ENCODE data around the gene HIC1. TPM values are rescaled to one million over a fixed set of nuclear protein-coding genes. Genes with fewer than 3 reads are reported as not detected.

The HIC1 gene
- total and polyA plus RNA-seq, 9 of the 15 experiments (the other 6 are each of a cell fraction or from before 2014, with no cell fraction given), result 0.01 to 2.5 (median 0.18) TPM

DNA sequence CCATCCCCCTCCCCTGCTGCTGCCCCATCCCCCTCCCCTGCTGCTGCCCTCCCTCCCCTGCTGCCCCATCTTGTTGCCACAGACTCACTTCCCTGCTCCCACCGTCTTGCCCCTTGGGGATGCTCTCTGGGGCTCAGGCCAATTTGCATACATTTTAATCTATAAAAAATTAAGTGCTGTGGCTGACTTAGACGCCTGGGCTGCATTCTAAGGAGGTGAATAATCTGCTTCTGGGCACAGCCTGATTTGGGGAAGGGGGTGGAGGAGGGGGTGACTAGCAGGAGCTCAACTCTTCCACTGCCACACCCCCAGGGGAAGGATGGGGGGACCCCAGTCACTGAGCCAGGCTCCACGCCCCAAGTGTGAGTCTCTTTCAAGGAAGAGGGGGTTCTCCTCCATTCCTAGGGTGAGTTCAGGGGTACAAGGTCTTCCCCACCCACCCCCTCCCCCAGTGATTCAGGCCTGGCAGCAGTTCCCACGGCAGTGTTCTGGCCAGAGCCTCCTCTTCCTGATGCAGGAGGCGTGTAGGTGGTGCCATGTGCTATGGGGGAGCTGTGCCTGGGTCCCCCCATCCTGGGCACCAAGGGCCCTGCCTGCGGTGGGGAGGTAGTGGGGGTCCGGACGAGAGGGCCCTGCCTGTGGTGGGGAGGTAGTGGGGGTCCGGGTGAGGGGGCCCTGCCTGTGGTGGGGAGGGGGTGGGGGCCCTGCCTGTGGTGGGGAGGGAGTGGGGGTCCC lies 19.9 kb upstream of the HIC1 start:
- H4K20me1 ChIP-seq (replicated peaks; ENCODE audit: control insufficient read depth, insufficient read depth, low read length), result 0 out of 2 replicates have a peak, but pooled peaks cover 2% of the 10 kb centered on the region
- no peak overlapping the region for H2AFZ ChIP-seq (ENCODE audit: low read depth, low read length)
- no peak overlapping the region for H3K4me3 ChIP-seq
- no peak overlapping the region for H3K27ac ChIP-seq (ENCODE audit: extremely low read depth, low read depth, low read length)
- ATAC-seq, result no peak
- DNase-seq (ENCODE audit: extremely low read depth in 1 of 4, low spot score in 3 of 4), result no peak
- peaks cover 26% of the 10 kb centered on the region; the same call in 2 of the 3 replicates for H3K36me3 ChIP-seq (ENCODE audit: control insufficient read depth, insufficient read depth, low read length)
- POLR2A ChIA-PET, result interaction anchor here (0.5 kb wide), 2 partner anchors 30 to 35 kb away, joined by 3 read pairs; no protein-coding TSS in a partner anchor
- no peak overlapping the region for H3K9ac ChIP-seq (ENCODE audit: insufficient read depth in 1 of 2, low read depth in 2 of 2, low read length in 2 of 2)
- peaks cover 15% of the 10 kb centered on the region for H3K79me2 ChIP-seq (ENCODE audit: control insufficient read depth, insufficient read depth, low read length)
- no TSS peak for BruUV-seq (replicated peaks)
- no peak overlapping the region for H3K4me2 ChIP-seq (ENCODE audit: insufficient read depth, low read length)
- peaks cover 2 to 8% of the 10 kb centered on the region in 2 experiments; a peak in 4 of 5 replicates for H3K4me1 ChIP-seq (replicated peaks in 1 of 2; ENCODE audit: control insufficient read depth in 2 of 2, insufficient read depth in 2 of 2, low read length in 2 of 2)
- intact Hi-C loops (cut with micrococcal nuclease) (loop anchor here (5.0 kb wide), 1 partner anchor 318 kb away; no protein-coding TSS in a partner anchor), in situ Hi-C loops (cut with MboI) (loop anchor here (5.0 to 10.0 kb wide), 2 partner anchors 128 to 320 kb away; partner anchors contain the start of gene TLCD2)
- no peaks in the 10 kb centered on the region for H3K9me3 ChIP-seq (replicated peaks; ENCODE audit: control insufficient read depth, insufficient read depth, low read depth, low read length)
- CTCF ChIA-PET (ENCODE audit: low intra/inter-chr PET ratio), result no interaction called here
- no peak for FAIRE-seq
- no peaks in the 10 kb centered on the region for H3K27me3 ChIP-seq (ENCODE audit: control insufficient read depth in 2 of 2, insufficient read depth in 2 of 2, low read length in 2 of 2)
- no peak for TF ChIP-seq TBP (optimal IDR thresholded peaks at IDR 0.05; ENCODE audit: low read depth, low read length)
- no peak for TF ChIP-seq CHD2 (IDR thresholded peaks at IDR 0.05; ENCODE audit: low read depth, low read length)
- no peak for TF ChIP-seq MTA1 (IDR thresholded peaks at IDR 0.05; ENCODE audit: borderline replicate concordance)
- no peak for TF ChIP-seq ZNF699 (CRISPR knock-in tag; IDR thresholded peaks at IDR 0.05; ENCODE audit: insufficient replicate concordance)
- TF ChIP-seq RBM25 (IDR thresholded peaks at IDR 0.05; ENCODE audit: low read depth, low read length, severe bottlenecking), result no peak
- no peak for TF ChIP-seq PHB (CRISPR knock-in tag; IDR thresholded peaks at IDR 0.05)
- TF ChIP-seq, protein P1, sequence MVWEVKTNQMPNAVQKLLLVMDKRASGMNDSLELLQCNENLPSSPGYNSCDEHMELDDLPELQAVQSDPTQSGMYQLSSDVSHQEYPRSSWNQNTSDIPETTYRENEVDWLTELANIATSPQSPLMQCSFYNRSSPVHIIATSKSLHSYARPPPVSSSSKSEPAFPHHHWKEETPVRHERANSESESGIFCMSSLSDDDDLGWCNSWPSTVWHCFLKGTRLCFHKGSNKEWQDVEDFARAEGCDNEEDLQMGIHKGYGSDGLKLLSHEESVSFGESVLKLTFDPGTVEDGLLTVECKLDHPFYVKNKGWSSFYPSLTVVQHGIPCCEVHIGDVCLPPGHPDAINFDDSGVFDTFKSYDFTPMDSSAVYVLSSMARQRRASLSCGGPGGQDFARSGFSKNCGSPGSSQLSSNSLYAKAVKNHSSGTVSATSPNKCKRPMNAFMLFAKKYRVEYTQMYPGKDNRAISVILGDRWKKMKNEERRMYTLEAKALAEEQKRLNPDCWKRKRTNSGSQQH (CRISPR knock-in tag; IDR thresholded peaks at IDR 0.05), result no peak
- no peak for TF ChIP-seq TGIF2 (CRISPR knock-in tag; IDR thresholded peaks at IDR 0.05)
- no peak for TF ChIP-seq ETV6 (IDR thresholded peaks at IDR 0.05; ENCODE audit: borderline replicate concordance in 1 of 2, low read depth in 2 of 2, low read length in 1 of 2)
- no peak for TF ChIP-seq ETV6 (CRISPR knock-in tag; IDR thresholded peaks at IDR 0.05; ENCODE audit: borderline replicate concordance)
- no peak for TF ChIP-seq GTF2E2 (tag; IDR thresholded peaks at IDR 0.05)
- TF ChIP-seq FUS (optimal IDR thresholded peaks at IDR 0.05; ENCODE audit: low read depth, low read length), result no peak
- TF ChIP-seq, protein P2, sequence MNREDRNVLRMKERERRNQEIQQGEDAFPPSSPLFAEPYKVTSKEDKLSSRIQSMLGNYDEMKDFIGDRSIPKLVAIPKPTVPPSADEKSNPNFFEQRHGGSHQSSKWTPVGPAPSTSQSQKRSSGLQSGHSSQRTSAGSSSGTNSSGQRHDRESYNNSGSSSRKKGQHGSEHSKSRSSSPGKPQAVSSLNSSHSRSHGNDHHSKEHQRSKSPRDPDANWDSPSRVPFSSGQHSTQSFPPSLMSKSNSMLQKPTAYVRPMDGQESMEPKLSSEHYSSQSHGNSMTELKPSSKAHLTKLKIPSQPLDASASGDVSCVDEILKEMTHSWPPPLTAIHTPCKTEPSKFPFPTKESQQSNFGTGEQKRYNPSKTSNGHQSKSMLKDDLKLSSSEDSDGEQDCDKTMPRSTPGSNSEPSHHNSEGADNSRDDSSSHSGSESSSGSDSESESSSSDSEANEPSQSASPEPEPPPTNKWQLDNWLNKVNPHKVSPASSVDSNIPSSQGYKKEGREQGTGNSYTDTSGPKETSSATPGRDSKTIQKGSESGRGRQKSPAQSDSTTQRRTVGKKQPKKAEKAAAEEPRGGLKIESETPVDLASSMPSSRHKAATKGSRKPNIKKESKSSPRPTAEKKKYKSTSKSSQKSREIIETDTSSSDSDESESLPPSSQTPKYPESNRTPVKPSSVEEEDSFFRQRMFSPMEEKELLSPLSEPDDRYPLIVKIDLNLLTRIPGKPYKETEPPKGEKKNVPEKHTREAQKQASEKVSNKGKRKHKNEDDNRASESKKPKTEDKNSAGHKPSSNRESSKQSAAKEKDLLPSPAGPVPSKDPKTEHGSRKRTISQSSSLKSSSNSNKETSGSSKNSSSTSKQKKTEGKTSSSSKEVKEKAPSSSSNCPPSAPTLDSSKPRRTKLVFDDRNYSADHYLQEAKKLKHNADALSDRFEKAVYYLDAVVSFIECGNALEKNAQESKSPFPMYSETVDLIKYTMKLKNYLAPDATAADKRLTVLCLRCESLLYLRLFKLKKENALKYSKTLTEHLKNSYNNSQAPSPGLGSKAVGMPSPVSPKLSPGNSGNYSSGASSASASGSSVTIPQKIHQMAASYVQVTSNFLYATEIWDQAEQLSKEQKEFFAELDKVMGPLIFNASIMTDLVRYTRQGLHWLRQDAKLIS (CRISPR knock-in tag; IDR thresholded peaks at IDR 0.05), result no peak
- no peak for TF ChIP-seq ZNF217 (CRISPR knock-in tag; IDR thresholded peaks at IDR 0.05)
- TF ChIP-seq ZNF124 (CRISPR knock-in tag; IDR thresholded peaks at IDR 0.05), result no peak
- TF ChIP-seq PTTG1 (tag; IDR thresholded peaks at IDR 0.05; ENCODE audit: low read depth), result no peak
- no peak for TF ChIP-seq XRCC5 (IDR thresholded peaks at IDR 0.05; ENCODE audit: low read depth, low read length)
- no peak for TF ChIP-seq HCFC1 (IDR thresholded peaks at IDR 0.05; ENCODE audit: low read depth, low read length)
- H3K9me1 ChIP-seq (ENCODE audit: control insufficient read depth, insufficient read depth, low read length), result no peaks in the 10 kb centered on the region
- WGBS (ENCODE audit: insufficient coverage, low coverage, missing lambda C conversion rate), result 71% methylated on average over 7 of the region's 9 CpGs

Data from K562 (cell line).